Stomach smooth muscle (tissue), 2 donors: ENCODE data around the gene RNPS1.

Source experiments
- H3K27ac ChIP-seq: one replicate; pipeline ENCODE4 v1.7.0; 2013; ENCODE audit warnings: mild to moderate bottlenecking, low read length, inconsistent platforms
- H3K27me3 ChIP-seq, 2 donors: one replicate each; pipeline ENCODE4 v1.7.0; 2013; ENCODE audit warnings: low read length in 2 of 2; ENCODE audit not compliant: insufficient read depth in 2 of 2, control insufficient read depth in 1 of 2
- H3K36me3 ChIP-seq, 2 donors: one replicate each; pipeline ENCODE4 v1.7.0; 2013; ENCODE audit warnings: low read length in 2 of 2; ENCODE audit not compliant: control insufficient read depth in 2 of 2, insufficient read depth in 2 of 2
- H3K4me1 ChIP-seq: one replicate; pipeline ENCODE4 v1.7.0; 2013; ENCODE audit warnings: low read length; ENCODE audit not compliant: control insufficient read depth, insufficient read depth
- H3K4me3 ChIP-seq, 2 donors: one replicate each; pipeline ENCODE4 v1.7.0; 2013; ENCODE audit warnings: low read length in 2 of 2
- H3K9ac ChIP-seq, 2 donors: one replicate each; pipeline ENCODE4 v1.7.0; 2013; ENCODE audit warnings: low read length in 2 of 2, mild to moderate bottlenecking in 1 of 2
- H3K9me3 ChIP-seq, 2 donors: one replicate each; pipeline ENCODE4 v1.7.0; 2013; ENCODE audit warnings: low read length in 2 of 2; ENCODE audit not compliant: control insufficient read depth in 2 of 2
- donor health status: healthy.
- donor health status: Pancreatic carcinoma.

Gene RNPS1

GRCh38 chr16:2233872-2234812 is 33.8 kb downstream of the RNPS1 start:
- Histone ChIP-seq H3K36me3 (peaks cover 47% of the 10 kb centered on the region in 2 donors), H3K9me3 (no peaks in the 10 kb centered on the region), H3K9ac (no peak overlapping the region), H3K27me3 (peaks cover 22 to 31% of the 10 kb centered on the region in 2 donors), H3K4me1 (peaks cover 21% of the 10 kb centered on the region), H3K27ac (no peak overlapping the region), H3K4me3 (no peak overlapping the region)

- Histone ChIP-seq H3K36me3 (peaks cover 53 to 54% of the 10 kb centered on the region in 2 donors), H3K27me3 (peaks cover 22 to 31% of the 10 kb centered on the region in 2 donors), H3K27ac (no peak overlapping the region)
These were observed 34.7 kb downstream of the RNPS1 start for GRCh38 chr16:2233046-2233775.

GRCh38 chr16:2232094-2232990 is 35.6 kb downstream of the RNPS1 start:
- H3K27ac ChIP-seq, result no peak overlapping the region
- peaks cover 54 to 56% of the 10 kb centered on the region in 2 donors for H3K36me3 ChIP-seq

More at GRCh38 chr16:2233046-2233775, 34.7 kb downstream of the RNPS1 start:
- Histone ChIP-seq H3K4me3 (no peak overlapping the region), H3K4me1 (peaks cover 23% of the 10 kb centered on the region), H3K9me3 (no peaks in the 10 kb centered on the region), H3K9ac (no peak overlapping the region)

GRCh38 chr16:2231016-2231931 is 36.7 kb downstream of the RNPS1 start:
- H3K27ac ChIP-seq, result no peak overlapping the region
- H3K36me3 ChIP-seq, result peaks cover 57 to 58% of the 10 kb centered on the region in 2 donors

More at GRCh38 chr16:2232094-2232990, 35.6 kb downstream of the RNPS1 start:
- Histone ChIP-seq H3K4me3 (no peak overlapping the region), H3K9ac (no peak overlapping the region), H3K4me1 (peaks cover 14% of the 10 kb centered on the region), H3K27me3 (peaks cover 17 to 25% of the 10 kb centered on the region in 2 donors), H3K9me3 (no peaks in the 10 kb centered on the region)

GRCh38 chr16:2230376-2230775 is 37.5 kb downstream of the RNPS1 start:
- no peak overlapping the region for H3K9ac ChIP-seq
- no peak overlapping the region for H3K27ac ChIP-seq
- H3K4me1 ChIP-seq, result peaks cover 7% of the 10 kb centered on the region
- H3K27me3 ChIP-seq, result peaks cover 6 to 10% of the 10 kb centered on the region in 2 donors
- H3K4me3 ChIP-seq, result no peak overlapping the region
- H3K9me3 ChIP-seq, result no peaks in the 10 kb centered on the region
- H3K36me3 ChIP-seq, result peaks cover 54 to 55% of the 10 kb centered on the region in 2 donors

More at GRCh38 chr16:2231016-2231931, 36.7 kb downstream of the RNPS1 start:
- Histone ChIP-seq H3K9me3 (no peaks in the 10 kb centered on the region), H3K9ac (no peak overlapping the region), H3K27me3 (peaks cover 15% of the 10 kb centered on the region in 2 donors), H3K4me1 (peaks cover 6% of the 10 kb centered on the region), H3K4me3 (no peak overlapping the region)

GRCh38 chr16:2229632-2230250 is 38.2 kb downstream of the RNPS1 start:
- H3K36me3 ChIP-seq, result peaks cover 48 to 49% of the 10 kb centered on the region in 2 donors
- H3K9me3 ChIP-seq, result no peaks in the 10 kb centered on the region
- H3K27me3 ChIP-seq, result peaks cover 0 to 8% of the 10 kb centered on the region in 2 donors
- no peak overlapping the region for H3K9ac ChIP-seq
- peaks cover 14% of the 10 kb centered on the region for H3K4me1 ChIP-seq
- H3K4me3 ChIP-seq, result no peak overlapping the region
- no peak overlapping the region for H3K27ac ChIP-seq

- H3K9me3 ChIP-seq, result no peaks in the 10 kb centered on the region
- peaks cover 43 to 45% of the 10 kb centered on the region in 2 donors for H3K36me3 ChIP-seq
- no peak overlapping the region for H3K9ac ChIP-seq
- no peak overlapping the region for H3K4me3 ChIP-seq
- H3K4me1 ChIP-seq, result peaks cover 20% of the 10 kb centered on the region
- no peak overlapping the region for H3K27ac ChIP-seq
- peaks cover 0 to 8% of the 10 kb centered on the region in 2 donors for H3K27me3 ChIP-seq
These were observed 38.8 kb downstream of the RNPS1 start for GRCh38 chr16:2229091-2229490.

- Histone ChIP-seq H3K4me1 (peaks cover 23% of the 10 kb centered on the region), H3K27ac (no peak overlapping the region), H3K36me3 (peaks cover 38 to 39% of the 10 kb centered on the region in 2 donors)
These were observed 39.6 kb downstream of the RNPS1 start for GRCh38 chr16:2228161-2228824.

GRCh38 chr16:2226918-2227317 is 41.0 kb downstream of the RNPS1 start:
- peaks cover 25% of the 10 kb centered on the region for H3K4me1 ChIP-seq
- H3K4me3 ChIP-seq, result no peak overlapping the region
- peaks cover 0 to 2% of the 10 kb centered on the region in 2 donors for H3K27me3 ChIP-seq
- H3K27ac ChIP-seq, result no peak overlapping the region
- H3K36me3 ChIP-seq, result peaks cover 27 to 29% of the 10 kb centered on the region in 2 donors
- no peaks in the 10 kb centered on the region for H3K9me3 ChIP-seq
- H3K9ac ChIP-seq, result no peak overlapping the region

More at GRCh38 chr16:2228161-2228824, 39.6 kb downstream of the RNPS1 start:
- peaks cover 0 to 6% of the 10 kb centered on the region in 2 donors for H3K27me3 ChIP-seq
- no peaks in the 10 kb centered on the region for H3K9me3 ChIP-seq
- no peak overlapping the region for H3K9ac ChIP-seq
- no peak overlapping the region for H3K4me3 ChIP-seq
